Measurements from ENCODE around the gene AMN.
"Not testable (repeated sequence)": the region's sequence is repeated elsewhere in the genome, so short reads cannot be mapped to it uniquely, and the experiment has no call there.

Gene AMN

DNA sequence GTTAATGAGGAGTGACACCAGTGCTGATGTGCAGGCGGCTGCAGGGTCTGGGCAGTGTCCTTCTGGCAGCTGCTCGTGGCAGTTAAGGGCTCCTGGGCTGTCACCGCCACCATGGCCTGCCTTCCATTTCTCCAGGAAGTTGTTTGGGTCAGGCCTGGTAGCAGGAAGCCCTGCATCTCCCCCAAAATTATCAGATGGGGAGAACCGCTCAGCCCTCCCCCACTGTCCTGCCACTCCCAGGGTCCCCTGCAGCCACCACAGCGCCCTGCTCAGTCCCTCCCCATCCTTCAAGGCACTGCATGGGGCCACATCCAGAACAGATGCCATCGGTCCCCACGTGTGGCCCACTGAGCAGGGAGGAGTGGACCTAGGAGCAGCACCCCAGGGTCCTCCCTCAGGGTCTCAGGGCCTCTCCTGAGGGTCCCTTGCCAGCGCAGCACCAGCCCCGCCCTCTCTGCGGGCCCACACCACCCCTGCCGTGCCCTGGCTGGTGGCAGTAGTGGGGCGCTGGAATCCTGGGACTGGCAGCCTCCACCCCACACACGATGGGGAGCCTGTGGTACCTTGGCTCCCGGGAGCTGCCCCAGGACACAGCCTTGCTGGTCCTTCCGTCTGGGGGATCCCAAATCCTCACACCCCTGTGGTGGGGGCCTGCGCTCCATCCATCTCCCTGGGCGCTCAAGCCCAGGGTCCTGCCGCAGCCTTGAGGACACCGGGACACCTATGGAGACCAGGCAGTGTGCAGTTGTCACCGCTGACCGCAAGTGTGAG, 10.3 kb upstream of the AMN start:
- no peak for DNase-seq (ENCODE audit: low spot score)

DNA sequence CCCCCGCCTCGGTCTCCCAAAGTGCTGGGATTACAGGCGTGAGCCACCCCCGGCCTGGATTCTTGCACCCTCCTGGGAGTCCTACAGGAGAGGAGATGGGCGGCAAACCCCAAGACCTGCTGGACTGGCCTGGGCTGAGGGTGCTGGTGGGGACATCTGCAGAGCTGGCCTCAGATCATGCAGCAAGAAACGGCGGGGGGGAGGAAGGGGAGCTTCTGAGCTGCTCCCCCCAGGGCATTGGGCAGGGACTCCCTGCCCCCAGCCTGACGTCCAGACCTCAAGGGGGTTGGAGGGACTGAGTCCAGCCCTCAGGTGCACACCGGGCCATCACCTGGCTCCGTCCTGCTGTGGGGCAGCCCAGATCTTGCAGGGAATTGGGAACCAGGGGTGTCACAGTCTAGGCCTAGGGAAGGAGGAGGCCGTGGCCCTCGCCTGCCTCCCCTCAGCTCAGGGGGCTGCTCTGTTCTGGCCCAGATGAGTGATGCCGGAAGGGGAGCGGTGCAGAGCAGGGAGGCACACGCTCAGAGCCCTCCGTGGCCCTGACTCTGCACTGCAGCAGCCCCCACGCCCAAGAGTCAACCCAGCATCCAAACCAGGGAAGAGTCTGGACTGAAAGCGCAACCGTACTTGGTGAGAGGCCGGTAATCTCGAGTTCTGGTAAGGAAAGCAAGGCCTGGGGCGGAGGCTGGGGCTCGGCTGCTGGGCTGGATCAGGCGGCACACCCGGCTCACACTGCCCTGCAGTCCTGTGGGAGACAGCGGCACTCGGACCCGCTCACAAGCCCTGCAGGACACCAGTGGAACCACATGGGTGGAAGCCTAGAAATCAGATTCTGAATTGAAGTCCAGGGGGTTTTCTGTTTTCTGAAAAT, 8.9 kb upstream of the AMN start:
- DNase-seq (ENCODE audit: low spot score) = no peak

DNA sequence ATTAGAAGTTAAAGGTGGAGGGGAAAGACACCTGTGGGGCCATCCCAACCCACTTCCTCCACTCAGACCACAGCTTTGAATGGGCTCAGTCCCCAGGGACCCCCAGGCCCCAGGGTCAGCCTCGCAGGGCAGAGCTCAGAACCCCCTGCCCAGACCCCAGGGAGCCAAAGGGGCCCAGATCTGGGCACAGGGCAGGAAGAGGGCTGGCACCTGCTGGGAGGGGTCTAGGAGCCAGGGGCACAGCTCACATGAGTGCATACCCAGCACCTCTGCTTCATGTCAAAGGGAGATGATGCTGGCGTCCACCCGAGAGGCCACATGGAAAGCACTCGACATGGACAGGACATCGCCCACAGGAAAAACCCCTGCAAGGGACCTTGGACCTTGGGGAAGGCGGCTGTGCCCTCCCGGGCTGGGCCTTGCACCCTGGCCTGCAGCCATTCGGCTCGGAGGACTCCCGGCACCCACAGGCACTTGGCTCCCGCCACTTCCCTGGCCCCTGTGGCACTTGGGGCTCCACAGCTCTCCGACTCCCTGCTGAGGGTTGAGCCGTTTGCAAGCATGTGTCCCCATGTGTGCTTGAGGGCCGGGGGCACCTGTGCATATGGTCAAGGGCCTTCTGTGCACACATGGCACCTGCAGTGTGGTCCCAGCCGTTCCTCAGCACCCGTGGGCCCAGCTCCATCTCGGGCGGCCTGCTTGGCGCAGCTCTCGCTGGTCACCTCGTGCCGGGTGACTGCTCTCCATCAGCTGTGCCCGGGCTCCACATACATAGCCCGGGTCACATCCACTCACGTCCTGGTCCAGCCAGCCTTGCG, 7.8 kb upstream of the AMN start:
- no peak for DNase-seq (ENCODE audit: low spot score)

DNA sequence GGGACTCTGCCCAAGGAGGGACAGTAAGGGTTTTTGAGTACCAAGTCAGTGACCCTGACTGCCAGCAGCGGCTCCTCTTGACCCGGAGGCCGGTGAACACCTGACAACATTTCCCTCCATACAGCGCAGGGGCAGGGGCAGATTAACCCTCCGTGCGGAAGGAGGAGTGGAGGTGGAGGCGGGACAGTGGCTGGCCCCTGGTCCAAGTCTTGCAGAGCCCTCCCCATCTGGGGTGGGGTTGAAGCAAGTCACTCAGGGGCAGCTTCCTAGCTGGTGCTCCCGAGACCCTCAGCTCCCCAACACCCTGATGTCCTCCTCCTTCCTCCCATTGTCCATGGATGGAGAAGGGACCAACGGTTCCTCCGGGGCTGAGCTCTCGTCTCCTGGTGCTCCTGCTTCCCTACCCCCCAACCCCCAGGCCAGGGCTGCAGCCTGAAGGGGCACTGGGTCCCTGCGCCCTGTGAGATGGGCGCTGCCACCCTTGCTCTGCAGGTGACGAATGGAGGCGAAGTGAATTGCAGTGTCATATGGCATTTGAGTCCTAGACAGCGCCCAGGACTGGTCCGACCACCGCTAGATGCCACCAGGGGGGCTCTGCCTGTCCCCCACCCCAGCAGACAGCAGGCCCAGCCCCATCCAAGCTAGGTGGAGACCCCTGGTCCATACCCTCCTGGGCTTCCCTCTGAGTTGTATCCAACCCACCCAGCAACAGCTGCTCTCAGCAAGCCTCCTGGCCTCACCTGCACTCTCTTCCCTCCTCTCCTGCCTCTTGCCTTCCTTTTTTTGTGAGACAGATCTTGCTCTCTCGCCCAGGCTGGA, 7.0 kb upstream of the AMN start:
- DNase-seq (ENCODE audit: low spot score) = no peak

DNA sequence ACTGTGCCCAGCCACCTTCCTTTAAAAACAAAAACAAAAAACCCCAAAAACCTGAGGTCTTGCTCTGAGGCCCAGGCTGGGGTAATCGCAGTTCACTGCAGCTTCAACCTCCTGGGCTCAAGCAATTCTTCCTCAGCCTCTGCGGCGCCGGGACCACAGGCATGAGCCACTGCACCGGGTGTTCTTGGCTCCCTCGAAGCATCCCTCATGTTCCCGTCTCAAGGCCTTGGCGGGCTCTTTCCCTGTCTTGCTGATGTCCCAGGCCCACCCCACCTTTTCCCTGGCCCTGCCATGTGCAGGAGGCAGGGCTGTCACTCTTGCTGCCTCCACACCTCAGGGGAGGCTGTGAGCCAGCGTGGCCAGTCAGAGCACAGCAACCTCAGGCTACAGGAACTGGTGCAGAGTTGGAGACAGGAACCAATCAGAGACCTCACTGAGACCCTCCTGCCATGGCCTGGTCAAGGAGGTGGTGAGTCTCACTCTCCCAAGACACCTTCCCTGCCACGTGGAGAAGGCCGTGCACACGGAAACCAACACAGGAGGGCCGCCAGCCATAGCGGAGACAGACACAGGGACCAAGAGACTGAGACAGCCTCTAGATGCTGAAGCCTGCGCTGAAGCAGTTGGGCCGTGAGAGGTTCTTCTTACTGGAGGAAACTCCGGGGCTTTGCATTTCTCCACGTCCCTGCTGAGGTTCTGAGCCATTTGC, 6.0 kb upstream of the AMN start:
- DNase-seq (ENCODE audit: low spot score) = no peak

DNA sequence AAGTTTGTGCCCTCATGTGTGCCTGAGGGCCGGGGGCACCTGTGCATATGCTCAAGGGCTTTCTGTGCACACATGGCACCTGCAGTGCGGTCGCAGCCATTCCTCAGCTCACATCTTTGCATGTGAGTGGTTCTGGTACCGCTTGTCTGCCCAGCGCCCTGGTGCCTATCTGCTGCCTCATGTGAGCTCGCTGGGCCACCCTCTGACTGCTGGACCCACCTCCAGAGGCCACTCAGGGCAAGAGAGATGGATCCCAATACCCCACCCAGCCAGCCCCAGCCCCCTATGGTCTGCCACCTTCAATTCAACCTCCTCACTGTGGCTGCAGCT, 5.4 kb upstream of the AMN start:
- no peak for DNase-seq (ENCODE audit: low spot score)

DNA sequence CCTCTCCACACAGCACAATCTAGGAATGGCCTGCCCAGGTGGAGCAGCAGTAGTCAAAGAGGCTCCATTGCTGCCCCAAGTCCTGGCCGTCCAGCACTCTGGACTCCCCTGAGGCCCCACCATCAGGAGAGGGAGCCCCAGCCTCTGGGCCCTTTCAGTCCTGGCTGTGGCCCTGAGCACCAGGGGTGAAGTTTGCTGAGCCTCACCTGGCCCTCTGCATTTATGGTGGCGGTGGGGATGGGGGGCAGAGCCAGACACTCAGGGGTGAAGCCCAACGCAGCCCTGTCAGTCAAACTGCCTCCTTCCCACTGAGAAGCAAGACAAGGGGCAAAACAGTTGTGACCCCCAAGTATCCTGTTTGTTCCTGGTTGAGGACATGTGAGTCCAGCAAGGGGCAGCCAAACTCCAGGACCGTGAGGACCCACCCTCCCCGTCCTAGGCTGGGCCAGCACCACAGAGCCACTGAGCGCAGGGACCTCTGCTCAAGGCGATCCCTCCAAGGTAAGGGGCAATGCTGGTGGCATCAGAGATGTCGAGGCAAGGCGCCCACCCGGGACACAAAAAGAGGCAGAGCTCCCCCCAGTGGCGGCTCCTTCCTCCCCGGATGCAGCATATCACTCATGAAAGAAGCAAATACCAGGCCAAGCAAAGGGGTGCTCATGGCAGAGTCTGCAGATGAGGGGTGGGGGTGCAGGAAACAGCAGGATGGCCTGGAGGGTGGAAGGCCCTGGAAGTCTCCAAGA, 4.8 kb upstream of the AMN start:
- DNase-seq (ENCODE audit: low spot score) = no peak

DNA sequence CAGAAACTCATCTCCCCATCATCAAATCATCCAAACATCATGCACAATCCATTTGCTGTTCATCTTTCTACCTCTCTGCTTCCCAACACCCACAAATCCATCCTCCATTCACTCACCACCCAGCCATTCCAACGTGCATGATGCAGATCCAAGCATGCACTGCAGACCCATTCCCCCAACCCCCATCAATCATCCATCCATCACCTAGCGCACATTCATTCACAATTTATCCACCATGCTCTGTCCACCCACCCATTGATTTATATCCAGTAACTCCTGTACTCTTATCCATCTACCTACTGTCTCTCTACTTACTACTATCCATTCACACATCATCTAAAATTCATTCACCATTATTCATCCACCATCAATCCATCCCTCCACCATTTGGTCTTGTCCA, 4.0 kb upstream of the AMN start:
- DNase-seq (ENCODE audit: low spot score) = no peak

DNA sequence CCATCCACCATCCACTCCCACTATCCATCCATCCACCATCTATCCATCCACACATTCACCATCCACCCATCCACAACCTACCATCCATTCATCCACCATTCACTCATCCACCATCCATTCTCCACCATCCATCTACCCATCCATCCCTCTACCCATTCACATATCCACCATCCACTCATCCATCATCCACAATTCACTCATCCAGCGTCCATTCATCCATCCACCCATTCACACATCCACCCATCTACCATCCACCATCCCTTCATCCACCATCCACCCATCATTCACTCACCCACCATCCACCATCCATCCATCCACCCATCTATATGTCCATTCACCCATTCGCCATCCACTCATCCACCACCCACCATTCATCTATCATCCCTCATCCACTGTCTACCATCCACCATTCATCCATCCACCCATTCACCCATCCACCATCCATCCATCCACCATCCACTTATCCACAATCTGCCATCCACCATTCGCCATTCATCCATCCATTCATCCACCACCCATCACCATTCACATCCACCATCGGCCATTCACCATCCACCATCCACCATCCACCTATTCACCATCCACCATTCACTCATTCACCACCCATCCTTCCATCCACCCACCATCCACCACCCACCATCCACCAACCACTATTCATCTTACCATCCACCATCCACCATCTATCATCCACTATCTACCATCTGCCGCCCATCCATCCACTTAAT, 2.0 kb upstream of the AMN start:
- DNase-seq (ENCODE audit: low spot score) = no peak

DNA sequence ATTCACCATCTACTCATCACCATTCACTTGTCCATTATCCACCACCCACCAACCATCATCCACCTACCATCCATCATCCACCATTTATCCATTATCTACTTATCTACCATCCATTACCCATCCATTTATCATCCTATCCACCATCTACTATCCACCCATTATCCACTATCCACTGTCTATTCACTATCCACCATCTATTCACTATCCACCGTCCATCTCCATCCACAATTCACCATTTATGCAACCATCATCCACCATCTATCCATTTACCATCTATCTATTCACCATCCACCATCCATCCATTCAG, 1.5 kb upstream of the AMN start:
- no peak for DNase-seq (ENCODE audit: low spot score)

DNA sequence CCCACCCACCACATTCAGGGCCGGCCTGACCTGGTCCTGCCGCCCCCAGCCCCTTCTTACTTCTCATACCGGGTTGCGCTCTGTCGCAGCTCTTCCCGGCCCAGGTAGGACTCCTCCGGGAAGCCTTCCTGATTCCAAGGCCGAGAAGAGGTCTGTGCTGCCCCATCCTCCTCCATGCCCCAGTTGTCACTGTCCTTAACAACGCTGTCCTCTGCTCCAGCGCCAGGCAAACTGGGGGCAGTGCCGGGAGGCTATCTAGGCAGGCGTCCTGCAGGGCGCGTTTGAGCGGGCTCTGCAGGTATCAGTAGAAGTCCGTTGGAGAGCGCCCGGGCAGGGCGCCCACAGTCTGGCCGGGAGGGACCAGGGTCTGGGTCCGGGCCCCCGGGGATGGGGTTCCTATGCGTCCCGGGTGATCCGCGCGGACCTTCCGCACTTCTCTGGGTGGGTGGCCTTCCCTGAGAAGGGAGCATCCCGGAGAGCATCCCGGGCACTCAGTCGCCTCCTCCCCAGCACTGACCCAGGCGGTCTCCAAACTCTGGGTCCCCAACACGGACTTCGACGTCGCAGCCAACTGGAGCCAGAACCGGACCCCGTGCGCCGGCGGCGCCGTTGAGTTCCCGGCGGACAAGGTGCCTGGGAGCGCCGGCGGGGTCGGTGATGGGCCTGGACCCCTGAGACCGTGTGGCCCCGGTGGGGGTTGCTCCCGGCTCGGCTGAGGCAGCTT, 900 bp downstream of the AMN start:
- no peak for DNase-seq (ENCODE audit: low spot score)

DNA sequence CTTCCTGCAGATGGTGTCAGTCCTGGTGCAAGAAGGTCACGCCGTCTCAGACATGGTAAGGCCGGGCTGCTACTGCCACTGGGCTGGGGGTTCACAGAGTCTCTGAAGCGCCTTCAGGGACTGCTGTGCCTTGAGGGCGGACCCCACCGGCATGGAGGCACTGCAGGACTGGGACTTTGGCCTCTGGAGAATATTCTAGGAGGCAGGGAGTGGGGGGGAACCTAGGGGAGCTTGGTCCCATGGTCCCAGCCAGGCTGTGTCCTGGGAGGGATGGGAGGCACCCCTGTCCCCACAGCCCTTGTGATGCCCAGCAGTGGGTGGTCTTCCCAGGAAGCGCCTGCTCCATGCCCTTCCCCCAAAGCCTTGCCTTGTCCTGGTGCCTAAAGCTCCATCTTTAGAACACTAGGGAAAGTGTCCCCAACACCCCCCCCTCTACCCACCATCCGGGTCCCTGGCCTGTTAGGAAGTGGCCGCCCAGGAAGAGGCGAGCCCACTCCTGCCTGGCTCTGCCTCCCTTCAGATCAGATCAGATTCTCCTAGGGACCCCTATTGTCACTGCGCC, 1.5 kb downstream of the AMN start:
- DNase-seq (ENCODE audit: low spot score) = no peak

DNA sequence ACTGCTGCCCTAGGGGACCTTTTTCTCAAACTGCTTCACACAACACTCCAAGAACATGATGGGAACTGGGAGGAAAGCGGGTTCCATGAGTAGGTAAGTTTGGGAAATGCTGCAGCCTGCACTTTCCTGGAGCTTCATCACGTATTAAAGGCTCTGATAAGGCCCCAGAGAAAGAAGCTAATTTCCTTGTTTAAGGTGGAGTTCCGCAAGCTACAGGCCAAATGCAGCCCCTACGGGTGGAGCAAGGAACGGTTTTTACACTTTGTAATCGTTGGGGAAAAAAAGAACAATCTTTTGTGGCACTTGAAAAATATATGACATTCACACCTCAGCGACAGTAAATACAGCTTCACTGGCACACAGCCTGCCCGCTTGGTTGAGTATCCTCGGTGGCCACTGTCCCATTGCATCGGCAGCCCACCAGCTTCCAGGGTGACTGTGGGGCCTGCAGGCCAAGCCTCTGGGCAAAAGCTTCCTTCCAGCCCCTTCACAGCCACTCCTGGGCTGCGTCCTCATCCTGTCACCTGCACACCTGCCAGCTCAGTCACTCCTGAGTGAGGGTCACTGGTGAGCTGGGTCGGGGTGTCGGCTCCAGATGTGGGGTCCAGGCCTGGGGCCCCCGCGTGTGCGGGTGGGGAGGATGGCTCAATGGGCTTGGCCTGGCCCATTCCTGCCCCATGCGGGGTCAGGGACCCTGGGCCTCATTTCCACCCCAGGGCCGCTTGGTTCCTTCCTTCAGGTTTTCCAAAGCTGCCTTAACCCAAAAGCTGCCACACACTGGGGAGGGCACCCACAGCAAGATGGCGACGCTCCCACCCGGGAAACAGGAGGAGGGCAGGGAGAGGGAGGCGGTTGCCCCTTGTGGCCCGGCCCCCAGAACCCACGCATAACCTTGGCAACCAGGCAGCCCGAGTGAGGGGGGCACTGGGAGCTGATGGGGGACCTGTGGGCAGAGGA, 2.4 kb downstream of the AMN start:
- DNase-seq (ENCODE audit: low spot score) = no peak

DNA sequence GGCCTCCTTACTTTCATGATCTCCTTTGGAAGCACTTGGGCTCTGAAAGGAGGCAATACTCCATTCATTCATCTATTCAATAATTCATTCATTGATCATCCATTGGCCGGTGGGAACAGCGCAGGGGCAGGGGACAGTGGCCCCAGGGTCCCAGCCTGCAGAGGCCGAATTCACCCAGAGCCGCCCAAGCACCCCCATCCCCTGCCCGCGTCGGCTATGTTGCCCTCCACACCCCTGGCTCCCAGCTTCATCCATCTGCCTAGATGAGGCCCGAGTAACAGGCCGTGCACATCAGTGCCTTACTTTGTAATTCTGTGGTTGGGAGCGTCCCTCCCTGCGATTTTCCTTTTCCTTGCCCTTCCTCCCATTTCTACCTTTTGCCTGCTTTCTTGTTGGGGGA, 3.2 kb downstream of the AMN start:
- no peak for DNase-seq (ENCODE audit: low spot score)

DNA sequence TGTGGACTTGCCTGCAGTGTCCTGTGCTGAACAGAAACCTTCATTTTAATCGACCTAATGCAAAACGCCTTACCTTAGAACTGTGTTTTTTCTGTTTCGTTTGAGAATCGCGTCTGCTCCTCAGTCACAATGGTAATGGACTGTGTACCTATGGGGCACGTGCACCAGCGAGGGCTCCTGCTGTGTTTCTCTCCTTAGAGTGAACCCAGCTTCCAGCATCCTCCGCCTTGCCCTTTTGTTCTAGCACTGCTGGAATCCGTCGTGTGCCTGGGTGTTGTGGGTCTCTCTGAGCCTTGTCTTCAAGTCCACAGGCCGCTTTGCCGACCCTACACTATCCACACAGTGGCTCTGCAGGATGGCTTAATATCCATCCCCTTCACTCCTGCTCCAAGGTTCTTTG, 3.6 kb downstream of the AMN start:
- no peak for DNase-seq (ENCODE audit: low spot score)

DNA sequence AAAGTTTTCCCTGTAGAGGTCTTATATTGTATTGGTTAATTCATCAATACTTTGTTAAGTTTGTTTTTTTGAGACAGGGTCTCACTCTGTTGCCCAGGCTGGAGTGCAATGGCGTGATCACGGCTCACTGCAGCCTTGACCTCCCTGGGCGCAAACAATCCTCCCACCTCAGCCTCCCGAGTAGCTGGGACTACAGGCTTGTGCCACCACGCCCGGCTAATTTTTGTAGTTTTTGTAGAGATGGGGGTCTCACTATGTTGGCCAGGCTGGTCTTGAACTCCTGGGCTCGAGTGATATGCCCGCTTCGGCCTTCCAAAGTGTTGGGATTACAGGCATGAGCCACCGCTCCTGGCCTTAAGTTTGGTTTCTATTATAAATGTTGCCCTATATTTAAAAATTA, 4.4 kb downstream of the AMN start:
- DNase-seq (ENCODE audit: low spot score) = not testable (repeated sequence)

DNA sequence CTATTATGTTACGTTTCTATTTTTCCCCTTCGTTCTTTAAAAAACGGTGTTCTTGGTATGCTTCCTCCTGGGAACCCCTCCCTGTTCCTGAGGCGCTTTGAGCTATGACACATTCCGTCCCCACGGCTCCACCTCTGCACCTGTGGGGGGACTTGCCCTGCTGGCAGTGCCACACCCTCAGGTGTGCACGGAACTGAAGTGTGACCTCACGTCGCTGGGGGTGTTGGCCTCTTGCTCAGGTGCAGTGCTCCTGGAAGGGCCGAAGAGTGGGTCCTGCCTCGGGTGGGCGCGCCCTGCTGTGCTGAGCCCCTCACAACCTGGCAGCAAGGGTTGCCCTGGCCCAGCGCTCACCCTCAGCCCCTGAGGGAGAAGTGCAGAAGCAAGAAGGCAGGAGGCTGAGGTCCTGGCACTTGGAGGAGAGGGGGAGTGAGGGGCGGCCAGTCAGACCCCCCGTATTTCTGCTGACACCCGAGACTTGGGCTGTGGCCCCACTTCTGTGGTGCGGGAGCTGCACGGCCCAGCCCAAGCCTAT, 4.9 kb downstream of the AMN start:
- DNase-seq (ENCODE audit: low spot score) = no peak

Data from left forelimb (tissue), 1 donor.